Mesothelial cell of epicardium (in vitro differentiated cells): ENCODE data around the gene NBEA. TPM values are rescaled to one million over a fixed set of nuclear protein-coding genes. Genes with fewer than 3 reads are reported as not detected.

Experiments
- DNase-seq, 2 experiments: peaks; one replicate each; pipeline ENCODE4 v3.0.0; 2021; ENCODE audit warnings: low spot score in 2 of 2; ENCODE audit not compliant: unreplicated experiment in 2 of 2
- H3K27ac Mint-ChIP-seq: 2 replicates; pipeline ENCODE4 v1.8.0; 2021; ENCODE audit warnings: mixed read lengths
- H3K27me3 Mint-ChIP-seq: 2 replicates; pipeline ENCODE4 v1.8.0; 2021; ENCODE audit warnings: low read depth, mixed read lengths
- H3K36me3 Mint-ChIP-seq: 2 replicates; pipeline ENCODE4 v1.8.0; 2021; ENCODE audit warnings: mixed read lengths
- H3K4me1 Mint-ChIP-seq: 2 replicates; pipeline ENCODE4 v1.8.0; 2021; ENCODE audit warnings: mixed read lengths
- H3K4me3 Mint-ChIP-seq: 2 replicates; pipeline ENCODE4 v1.8.0; 2021; ENCODE audit warnings: mild to moderate bottlenecking, moderate library complexity, mixed read lengths
- H3K9me3 Mint-ChIP-seq: 2 replicates; pipeline ENCODE4 v1.8.0; 2021; ENCODE audit warnings: mixed read lengths
- CTCF ChIP-seq: fragments of 200-600 bp; sonication (generic); IDR thresholded peaks from one replicate; pipeline ENCODE4 v1.5.0; 2021; ENCODE audit warnings: antibody characterized with exemption; ENCODE audit not compliant: unreplicated experiment
- total RNA-seq: library from RNA; stranded (reverse); gene quantifications from 3 replicates; pipeline ENCODE4 v1.2.1, GENCODE V29; 2021

Gene NBEA
- total RNA-seq, 1 donor from 2014 or later: 32.8 TPM

GRCh38 chr13:35502456-35502855, 560.4 kb downstream of the NBEA start:
- no peak for DNase-seq
- H3K27me3 Mint-ChIP-seq: no peaks in the 10 kb centered on the region
- peaks cover 19% of the 10 kb centered on the region for H3K4me1 Mint-ChIP-seq
- no peak for TF ChIP-seq CTCF
- H3K4me3 Mint-ChIP-seq: no peak overlapping the region
- H3K27ac Mint-ChIP-seq: peak overlapping the region; percentile 76
- H3K36me3 Mint-ChIP-seq: peaks cover 2% of the 10 kb centered on the region
- no peaks in the 10 kb centered on the region for H3K9me3 Mint-ChIP-seq

GRCh38 chr13:35512271-35512920, 570.3 kb downstream of the NBEA start:
- H3K9me3 Mint-ChIP-seq: no peaks in the 10 kb centered on the region
- DNase-seq: no peak
- H3K27ac Mint-ChIP-seq: no peak overlapping the region
- no peaks in the 10 kb centered on the region for H3K36me3 Mint-ChIP-seq
- no peak for TF ChIP-seq CTCF
- peaks cover 7% of the 10 kb centered on the region for H3K4me1 Mint-ChIP-seq
- no peak overlapping the region for H3K4me3 Mint-ChIP-seq
- H3K27me3 Mint-ChIP-seq: no peaks in the 10 kb centered on the region

GRCh38 chr13:35514061-35514477, 572.0 kb downstream of the NBEA start:
- Mint-ChIP-seq H3K27ac (no peak overlapping the region), H3K36me3 (no peaks in the 10 kb centered on the region), H3K27me3 (no peaks in the 10 kb centered on the region), H3K9me3 (no peaks in the 10 kb centered on the region), H3K4me1 (peaks cover 7% of the 10 kb centered on the region), H3K4me3 (no peak overlapping the region)
- TF ChIP-seq CTCF: no peak
- DNase-seq: no peak

GRCh38 chr13:35514801-35515502, 572.9 kb downstream of the NBEA start:
- H3K36me3 Mint-ChIP-seq: no peaks in the 10 kb centered on the region
- no peak overlapping the region for H3K4me3 Mint-ChIP-seq
- no peak for DNase-seq
- no peaks in the 10 kb centered on the region for H3K9me3 Mint-ChIP-seq
- H3K27ac Mint-ChIP-seq: no peak overlapping the region
- peaks cover 7% of the 10 kb centered on the region for H3K4me1 Mint-ChIP-seq
- no peak for TF ChIP-seq CTCF
- no peaks in the 10 kb centered on the region for H3K27me3 Mint-ChIP-seq

GRCh38 chr13:35518337-35518946, 576.4 kb downstream of the NBEA start:
- Mint-ChIP-seq H3K27me3 (no peaks in the 10 kb centered on the region), H3K27ac (no peak overlapping the region), H3K36me3 (peaks cover 4% of the 10 kb centered on the region), H3K4me1 (peaks cover 7% of the 10 kb centered on the region), H3K4me3 (no peak overlapping the region), H3K9me3 (peaks cover 6% of the 10 kb centered on the region)
- no peak for TF ChIP-seq CTCF
- no peak for DNase-seq
